ENCODE measurements around the gene ACSL5.
"Not testable (repeated sequence)": the region's sequence is repeated elsewhere in the genome, so short reads cannot be mapped to it uniquely, and the experiment has no call there.

The ACSL5 gene

DNA sequence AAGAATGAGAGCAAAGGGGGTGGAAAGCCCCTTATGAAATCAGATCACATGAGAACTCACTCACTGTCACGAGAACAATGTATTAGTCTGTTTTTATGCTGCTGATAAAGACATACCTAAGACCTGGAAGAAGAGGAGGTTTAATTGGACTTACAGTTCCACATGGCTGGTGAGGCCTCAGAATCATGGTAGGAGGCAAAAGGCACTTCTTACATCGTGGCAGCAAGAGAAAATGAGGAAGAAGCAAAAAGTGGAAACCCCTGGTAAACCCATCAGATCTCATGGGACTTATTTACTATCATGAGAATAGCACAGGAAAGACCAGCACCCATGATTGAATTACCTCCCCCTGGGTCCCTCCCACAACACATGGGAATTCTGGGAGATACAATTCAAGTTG, 32.9 kb downstream of the ACSL5 start:
- in situ Hi-C loops (cut with HindIII; ENCODE audit: low sequenced_read_pairs), result not testable (repeated sequence)

DNA sequence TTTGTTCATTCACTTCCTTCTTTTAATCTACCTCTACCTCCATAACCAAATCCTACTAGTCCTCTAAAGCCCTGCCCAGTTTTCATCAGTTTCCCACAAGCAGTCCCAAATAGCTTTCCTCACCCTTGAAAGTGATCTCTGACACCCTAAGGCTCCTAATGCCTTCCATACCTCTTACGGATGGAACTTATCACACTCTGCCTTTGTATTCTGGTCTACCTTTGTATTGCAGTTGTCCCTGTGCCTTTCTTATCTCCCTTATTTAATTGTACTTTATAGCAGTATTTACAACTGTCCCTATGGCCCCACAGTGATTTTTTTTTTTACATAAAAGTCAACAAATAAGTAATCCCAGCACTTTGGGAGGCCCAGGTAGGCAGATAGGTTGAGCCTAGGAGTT, 33.8 kb downstream of the ACSL5 start:
- in situ Hi-C loops (cut with HindIII; ENCODE audit: low sequenced_read_pairs), result no loop called here

DNA sequence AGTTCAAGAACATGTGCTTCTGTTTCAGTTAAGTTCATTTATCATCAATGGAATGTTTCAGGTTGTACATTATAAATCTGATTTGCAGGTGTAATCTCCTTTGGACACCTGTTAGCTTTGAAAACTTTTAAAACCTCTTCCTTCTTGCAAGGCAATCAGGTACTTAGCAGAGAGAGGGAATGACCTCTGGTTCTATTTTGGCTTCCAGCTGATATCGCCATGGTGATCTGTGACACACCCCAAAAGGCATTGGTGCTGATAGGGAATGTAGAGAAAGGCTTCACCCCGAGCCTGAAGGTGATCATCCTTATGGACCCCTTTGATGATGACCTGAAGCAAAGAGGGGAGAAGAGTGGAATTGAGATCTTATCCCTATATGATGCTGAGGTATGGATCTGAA, 35.4 kb downstream of the ACSL5 start:
- in situ Hi-C loops (cut with HindIII; ENCODE audit: low sequenced_read_pairs), result no loop called here

DNA sequence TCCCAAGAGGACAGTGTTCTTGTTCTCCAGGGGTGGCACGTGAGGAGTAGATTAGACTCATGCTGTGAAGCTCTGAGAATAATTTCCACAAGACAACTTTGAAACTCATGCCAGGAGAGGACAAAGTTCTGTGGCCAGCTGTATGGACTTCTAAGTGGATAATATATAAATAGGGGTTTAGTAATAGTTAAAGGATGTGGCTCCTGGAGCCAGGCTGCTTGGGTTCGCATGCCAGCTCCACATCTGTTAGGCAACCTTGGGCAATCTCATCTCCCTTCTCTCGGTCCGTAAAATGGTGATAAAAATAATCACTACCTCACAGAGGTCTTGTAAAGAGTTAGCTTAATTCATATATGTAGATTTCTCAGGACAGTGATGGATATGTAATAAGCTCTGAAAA, 35.8 kb downstream of the ACSL5 start:
- in situ Hi-C loops (cut with HindIII; ENCODE audit: low sequenced_read_pairs), result no loop called here

DNA sequence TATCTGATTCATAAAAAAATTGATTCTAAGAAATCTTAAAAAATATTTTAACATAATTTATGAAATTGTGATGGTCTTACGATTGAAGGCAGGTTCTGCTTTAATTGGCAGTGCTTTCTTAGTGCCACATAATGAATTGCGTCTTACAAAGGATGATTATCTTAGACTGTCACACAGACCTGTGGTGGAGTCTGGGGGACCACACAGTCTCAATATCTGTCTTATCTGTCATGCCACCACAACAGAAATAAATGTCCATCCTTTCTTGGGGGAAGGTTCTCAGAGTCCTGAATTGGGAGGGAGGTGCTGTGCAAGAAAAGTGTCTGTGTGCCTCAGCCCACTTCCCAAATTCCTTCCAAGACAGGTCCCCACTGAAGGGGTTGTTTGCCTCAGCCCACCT, 38.8 kb downstream of the ACSL5 start:
- in situ Hi-C loops (cut with HindIII; ENCODE audit: low sequenced_read_pairs), result no loop called here

DNA sequence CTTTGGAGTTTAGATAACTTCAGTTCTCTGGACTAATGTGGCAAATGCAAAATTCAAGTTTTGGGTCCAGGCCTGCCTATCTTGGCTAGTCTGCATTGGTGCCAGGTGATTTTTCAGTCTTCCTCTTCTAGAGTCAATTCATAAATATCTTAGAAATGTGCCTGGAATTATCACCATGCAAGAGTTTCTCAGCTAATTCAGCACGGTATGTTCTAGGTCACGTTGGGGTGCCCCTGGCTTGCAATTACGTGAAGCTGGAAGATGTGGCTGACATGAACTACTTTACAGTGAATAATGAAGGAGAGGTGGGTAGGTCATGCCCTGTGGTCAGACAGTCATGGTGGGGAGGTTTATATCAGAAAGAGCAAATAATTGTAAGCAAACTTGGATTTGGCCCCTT, 47.8 kb downstream of the ACSL5 start:
- in situ Hi-C loops (cut with HindIII; ENCODE audit: low sequenced_read_pairs), result no loop called here

DNA sequence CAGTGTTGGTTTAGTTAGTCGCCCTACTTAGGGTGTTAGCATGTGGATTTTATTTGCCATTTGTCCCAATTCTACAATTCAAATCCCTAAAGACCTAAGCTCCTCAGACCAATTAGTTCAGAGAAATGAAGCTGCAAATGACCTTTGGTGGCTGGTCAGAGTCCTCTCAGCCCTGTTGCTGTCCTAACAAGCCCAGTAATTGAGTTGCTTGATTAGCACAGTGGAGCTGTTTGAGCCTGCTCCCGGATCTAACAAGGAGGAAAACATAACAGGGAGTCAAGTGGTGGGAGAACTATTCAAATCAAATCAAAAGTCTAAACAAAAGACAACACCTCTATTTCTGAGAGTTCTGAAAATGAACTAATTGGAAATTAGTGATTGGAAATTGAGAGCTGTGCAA, 50.7 kb downstream of the ACSL5 start:
- in situ Hi-C loops (cut with HindIII; ENCODE audit: low sequenced_read_pairs), result no loop called here

DNA sequence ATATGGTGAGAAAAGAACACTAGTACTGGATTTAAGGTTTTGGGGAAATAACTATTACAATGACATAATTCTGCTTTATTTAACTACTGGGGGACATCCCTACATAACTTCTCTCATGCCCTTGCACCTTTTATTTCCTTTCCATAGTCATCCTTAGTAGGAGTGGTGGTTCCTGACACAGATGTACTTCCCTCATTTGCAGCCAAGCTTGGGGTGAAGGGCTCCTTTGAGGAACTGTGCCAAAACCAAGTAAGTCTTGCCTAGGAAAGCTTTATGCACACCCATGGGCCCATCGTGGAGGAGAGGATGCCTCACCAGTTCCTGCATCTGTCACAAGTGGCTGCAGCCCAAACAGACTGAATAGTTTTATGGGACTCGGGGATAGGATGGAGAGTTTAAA, 52.2 kb downstream of the ACSL5 start:
- in situ Hi-C loops (cut with HindIII; ENCODE audit: low sequenced_read_pairs), result no loop called here

DNA sequence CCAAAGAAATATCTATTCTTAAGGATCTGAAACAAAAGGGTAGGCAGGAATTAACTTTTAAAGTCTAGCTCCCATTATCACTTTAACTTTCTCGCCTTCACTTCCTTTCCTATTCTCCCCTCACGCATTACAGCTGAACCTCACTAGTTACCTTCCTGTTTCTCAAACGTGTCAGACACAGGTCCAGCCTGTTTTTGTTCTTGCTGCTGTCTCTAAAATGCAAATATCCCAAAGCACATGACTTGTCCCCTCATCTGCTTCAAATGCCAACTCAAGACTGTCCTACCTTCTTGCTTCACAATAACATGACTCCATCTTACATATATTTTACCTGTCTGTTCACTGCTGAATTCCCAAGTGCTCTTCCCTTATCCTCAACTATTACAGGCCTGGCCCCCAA, 55.2 kb downstream of the ACSL5 start:
- in situ Hi-C loops (cut with HindIII; ENCODE audit: low sequenced_read_pairs), result no loop called here

DNA sequence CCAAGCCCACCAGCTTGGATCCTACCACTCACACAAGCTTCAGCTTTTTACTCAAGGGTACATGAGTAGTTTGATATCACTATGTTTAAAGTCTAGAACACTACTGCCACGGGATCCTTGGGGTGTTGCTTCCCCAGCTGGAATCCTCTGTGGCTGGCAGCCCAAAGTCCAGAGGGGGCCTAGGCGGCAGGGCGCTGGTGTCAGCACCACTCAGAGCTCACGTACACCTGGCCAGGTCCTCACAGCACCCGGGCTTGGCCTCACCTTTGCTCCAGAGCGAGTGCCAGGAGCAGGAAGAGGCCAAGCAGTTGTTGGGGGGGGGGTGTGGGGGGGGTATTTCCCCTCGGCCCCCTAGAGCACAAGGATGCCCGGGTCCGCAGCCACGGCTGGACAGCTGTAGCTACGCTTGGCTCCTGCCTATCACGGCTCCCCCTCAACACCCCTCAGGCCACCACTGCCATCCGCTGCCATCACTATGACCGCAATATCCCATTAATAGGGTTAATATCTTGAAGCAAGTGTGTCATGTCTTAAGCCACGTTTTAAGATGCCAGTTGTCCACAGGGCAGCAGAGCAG, 55.8 kb downstream of the ACSL5 start:
- in situ Hi-C loops (cut with HindIII; ENCODE audit: low sequenced_read_pairs), result no loop called here

DNA sequence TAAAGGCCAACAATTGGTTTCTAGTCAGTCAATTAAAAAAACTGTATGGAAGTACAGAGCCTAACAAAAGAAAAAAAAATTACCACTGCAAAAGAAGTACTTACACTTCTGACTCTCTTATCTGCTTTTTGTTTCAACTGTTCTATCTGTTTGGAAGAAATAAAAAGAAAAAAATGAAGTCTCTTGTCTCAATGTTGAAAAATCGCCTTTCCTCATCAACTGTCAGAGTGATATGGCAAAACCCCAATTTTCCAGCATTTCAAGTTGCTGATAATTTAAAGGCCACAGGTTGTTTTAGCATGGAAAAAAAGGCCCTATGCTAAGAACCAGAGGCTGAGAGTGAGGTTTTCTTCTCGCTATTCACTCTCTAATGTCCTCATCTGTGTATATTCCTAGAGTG, 59.2 kb downstream of the ACSL5 start:
- in situ Hi-C loops (cut with HindIII; ENCODE audit: low sequenced_read_pairs), result no loop called here

DNA sequence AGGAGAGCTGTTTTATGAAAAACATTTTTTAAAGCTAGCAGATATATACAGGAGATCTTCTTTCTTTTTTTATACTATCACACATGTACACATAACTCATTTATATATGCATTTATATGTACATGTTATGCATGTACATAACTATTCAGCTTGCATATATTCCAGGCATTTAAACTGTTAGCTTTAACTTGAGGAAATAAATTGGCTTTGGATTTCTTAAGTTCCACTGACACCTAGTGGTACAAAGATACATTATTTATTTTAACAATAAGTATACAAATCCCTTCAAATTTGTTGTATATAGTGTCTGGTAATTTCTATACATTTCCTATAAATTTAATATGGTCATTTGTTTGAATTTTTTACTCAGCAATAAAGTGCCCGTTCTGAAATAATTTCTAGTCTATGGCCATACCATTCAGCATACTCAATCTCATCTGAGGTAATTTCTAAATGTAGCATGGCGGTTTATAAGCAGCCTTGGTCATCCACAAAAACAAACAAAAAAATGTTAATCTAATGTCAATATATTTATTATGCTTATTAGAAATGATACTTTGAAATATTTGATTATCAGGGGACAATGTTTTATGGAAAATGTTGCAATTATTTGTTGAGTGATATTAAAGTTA, 61.2 kb downstream of the ACSL5 start:
- in situ Hi-C loops (cut with HindIII; ENCODE audit: low sequenced_read_pairs), result no loop called here

DNA sequence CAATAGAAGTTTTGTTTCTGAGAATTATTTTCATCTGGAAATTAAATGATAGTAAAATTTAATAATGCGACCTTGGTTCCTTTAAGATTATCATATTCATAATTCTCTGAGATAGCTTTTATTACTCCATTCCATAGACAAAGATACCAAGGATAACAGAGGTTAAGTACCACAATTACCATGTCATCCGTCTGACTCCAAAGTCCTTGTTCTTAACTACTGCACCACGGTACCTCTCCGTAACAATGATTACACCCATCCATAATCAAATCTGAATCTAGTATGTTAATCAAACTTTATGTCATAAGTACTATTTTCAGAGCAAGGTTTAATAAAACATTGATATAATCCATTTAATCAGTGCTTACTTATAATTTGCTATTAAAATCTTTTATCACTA, 64.4 kb downstream of the ACSL5 start:
- in situ Hi-C loops (cut with HindIII; ENCODE audit: low sequenced_read_pairs), result no loop called here

DNA sequence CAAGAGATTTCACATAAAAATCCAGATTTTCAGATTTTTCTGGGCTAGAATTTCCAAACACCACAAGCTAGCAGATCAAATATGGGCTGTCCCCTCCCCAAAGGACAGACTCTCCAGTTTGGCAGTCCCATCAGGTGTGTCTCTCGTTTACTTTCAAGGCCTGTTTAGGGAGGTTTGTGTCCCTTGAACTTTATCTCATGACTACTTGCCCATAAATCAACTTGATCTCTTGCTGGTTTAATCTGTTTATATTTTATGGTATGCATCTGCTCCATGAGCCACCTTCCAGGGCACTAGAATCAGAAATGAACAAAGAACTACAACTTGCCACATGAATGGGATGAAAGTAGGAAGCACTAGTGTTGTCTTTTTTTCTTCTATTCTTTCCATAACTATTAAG, 67.6 kb downstream of the ACSL5 start:
- in situ Hi-C loops (cut with HindIII; ENCODE audit: low sequenced_read_pairs), result no loop called here

DNA sequence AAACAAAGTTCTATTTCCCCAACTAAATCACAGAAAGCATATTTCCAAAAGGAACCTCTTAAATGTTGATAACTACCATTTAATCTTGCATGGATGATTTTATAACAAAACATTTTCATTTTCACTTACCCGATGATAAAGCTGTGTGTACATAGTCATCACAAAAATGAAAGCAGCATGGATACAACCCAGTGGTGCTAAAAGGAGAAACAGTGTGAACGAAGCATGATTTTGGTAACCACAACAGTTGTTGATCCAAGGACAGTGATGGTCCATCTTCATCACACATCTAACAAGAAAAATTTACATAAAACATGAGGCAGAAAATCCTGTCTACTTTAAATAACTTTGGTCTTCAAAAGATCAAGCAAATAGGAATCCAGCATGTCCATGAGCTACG, 68.1 kb downstream of the ACSL5 start:
- in situ Hi-C loops (cut with HindIII; ENCODE audit: low sequenced_read_pairs), result no loop called here

DNA sequence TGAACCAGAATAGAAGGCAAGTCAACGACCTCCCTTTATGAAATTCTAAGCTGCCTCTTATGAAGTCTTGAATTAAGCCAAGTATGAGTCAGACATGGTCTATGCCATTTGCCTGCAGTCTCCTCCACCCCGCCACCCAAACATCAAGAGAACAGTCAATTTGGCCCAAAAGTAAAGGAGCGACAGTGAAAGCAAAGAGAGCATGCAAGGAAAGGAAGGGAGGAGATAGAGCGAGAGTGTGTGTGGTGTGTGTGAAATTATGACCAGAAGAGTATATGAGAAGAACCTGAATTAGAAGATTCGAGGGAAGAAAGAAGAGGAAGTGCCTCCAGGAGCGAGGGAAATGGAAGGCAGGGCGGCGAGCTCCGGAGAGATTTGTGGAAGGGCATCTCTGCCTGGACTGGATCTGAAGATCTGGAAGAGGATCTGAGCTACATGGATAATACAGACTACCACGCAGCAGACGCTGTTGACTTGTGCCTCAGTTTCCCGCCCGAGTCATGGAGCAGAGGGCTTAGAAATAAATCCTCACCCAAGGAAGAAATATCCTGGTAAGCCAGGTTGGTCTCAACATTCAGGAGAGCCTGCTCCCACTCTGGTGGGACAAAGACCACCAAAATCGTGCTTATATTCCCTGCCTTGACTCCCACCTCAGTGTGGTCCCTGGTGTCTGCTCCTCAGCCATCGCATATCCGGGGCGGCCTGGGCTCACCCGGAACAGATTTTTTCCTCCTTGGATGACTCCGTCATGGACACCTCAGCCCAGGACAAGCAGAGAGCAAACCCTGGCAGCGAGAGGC, 72.3 kb downstream of the ACSL5 start:
- in situ Hi-C loops (cut with HindIII; ENCODE audit: low sequenced_read_pairs), result no loop called here

DNA sequence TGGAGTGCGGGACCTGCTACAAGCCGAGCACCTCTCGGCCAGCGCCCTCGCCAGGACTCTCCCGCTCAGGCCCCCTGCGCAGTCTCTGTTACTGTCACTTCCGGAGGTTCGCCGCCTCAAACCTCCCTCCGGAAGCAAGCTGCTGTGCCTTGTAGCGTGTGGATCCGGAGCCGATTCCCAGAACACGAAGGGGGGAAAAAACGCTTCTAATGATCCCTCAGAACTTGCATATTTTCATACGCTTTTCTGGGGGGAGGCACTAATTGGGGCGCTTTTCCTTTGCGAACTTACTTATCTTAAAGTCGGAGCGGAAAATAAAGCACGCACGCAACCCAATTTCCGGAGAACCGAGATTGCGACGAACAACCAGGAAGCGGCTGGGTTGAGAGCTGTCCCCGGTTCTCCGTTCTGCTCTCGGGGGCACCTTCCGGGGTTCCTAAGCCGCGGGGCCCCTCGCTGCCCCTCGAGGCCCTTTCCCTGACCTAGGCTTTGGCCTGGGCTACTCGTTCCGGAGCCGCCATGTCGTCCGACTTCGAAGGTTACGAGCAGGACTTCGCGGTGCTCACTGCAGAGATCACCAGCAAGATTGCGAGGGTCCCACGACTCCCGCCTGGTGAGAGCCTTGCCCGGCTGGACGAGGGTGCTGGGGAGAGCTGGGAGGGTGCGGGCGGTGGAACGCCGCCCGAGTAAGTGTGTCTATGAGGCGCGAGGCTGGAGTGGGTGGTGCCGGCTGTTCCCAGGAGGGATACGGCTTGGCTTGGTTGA, 73.1 kb downstream of the ACSL5 start, which contains the start of the genes VTI1A and ZDHHC6:
TSS of gene VTI1A (plus strand) at position 361 of the 765 bp plus-strand sequence. CDS start at position 520, 159 bp downstream.
TSS of gene ZDHHC6 (minus strand) at position 60 of the 765 bp plus-strand sequence. CDS start 1,478 bp downstream, outside the sequence.
- in situ Hi-C loops (cut with HindIII; ENCODE audit: low sequenced_read_pairs), result no loop called here

DNA sequence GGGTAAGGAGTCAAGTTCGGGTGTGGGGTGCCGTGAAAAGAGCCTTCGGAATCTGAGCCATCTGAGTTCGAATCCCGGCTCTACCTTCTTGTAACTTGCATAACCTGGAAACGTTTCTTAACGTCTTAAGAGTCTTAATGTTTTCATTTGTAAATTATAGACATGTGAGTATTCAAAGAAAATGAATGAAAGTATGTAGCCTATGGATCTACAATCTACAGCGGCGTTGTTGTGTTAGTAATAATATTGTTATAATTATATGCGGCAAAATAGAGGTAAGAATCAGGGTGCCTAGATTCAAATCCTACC, 73.7 kb downstream of the ACSL5 start:
- in situ Hi-C loops (cut with HindIII; ENCODE audit: low sequenced_read_pairs), result no loop called here

DNA sequence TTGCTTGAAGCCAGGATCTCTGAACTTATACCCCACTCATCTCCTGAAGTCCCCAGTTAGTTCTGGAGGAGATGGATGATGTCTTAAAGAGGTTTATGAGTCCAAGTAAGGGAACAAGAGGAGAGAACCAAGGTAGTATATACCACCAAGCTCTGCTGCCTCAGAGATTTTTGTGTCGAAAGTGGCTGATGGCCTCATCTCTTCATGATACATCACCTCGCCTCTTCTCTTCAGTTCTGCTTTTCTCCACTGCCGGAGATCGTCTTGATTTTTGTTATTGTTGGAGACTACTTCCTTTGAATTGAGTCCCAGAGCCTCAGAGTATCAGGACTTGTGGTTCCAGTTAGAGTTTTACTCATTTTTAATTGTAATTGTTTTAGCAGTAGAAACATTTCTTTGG, 75.0 kb downstream of the ACSL5 start:
- in situ Hi-C loops (cut with HindIII; ENCODE audit: low sequenced_read_pairs), result no loop called here

DNA sequence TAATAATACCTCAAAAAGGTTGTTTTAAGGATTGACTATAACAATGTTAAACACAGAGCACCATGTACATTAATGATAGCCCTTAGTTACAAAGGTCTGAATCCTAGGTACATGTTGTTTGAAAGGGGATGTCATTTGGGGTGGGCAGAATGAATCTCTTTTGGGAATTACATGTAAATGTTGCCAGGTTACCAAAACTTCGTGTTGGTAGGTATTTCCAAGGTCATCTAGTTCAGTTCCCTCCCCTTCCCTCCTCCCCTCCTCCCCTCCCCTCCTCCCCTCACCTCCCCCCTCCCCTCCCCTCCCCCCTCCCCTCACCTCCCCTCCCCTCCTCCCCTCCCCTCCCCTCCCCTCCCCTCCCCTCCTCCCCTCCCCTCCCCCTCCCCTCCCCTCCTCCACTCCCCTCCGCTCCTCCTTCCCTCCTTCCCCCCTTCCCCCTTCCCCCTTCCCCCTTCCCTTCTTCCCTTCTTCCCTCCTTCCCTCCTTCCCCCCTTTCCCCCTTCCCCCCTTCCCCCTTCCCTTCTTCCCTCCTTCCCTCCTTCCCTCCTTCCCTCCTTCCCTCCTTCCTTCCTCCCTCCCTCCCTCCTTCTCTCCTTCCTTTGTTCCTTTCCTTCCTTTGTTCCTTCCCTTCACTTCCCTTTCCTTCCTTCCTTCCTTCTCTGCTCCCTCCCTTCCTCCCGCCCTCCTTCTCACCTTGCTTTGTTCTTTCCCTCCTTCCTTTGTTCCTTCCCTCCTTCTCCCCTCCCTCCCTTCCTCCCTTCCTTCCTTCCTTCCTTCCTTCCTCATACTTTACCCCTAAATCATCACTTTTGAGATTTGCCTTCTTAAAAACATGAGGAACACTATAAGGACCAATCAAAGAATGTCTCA, 81.2 kb downstream of the ACSL5 start:
- in situ Hi-C loops (cut with HindIII; ENCODE audit: low sequenced_read_pairs), result no loop called here

DNA sequence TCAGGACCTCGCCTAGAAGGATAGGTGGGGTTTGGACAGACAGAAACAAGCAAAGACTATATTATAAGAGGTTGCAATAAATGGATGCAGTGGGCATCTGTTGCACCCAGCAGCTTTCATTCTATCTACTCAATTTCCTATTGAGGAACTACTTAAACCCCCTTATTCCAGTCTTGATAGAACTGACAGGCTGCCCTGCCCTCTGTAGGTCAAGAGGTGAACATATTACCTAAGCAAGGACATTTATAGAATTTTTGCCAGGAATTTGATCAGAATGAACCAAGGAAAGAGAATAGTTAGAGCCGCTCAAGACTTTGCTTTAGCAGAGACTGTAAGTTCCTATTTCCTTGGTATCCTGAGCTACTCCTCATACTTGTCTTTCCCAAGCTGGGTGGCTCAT, 82.6 kb downstream of the ACSL5 start:
- in situ Hi-C loops (cut with HindIII; ENCODE audit: low sequenced_read_pairs), result no loop called here

All from endothelial cell of hepatic sinusoid (primary cell).